H9 (cell line): ENCODE data around the gene ARHGEF6. TPM values are rescaled to one million over a fixed set of nuclear protein-coding genes. Genes with fewer than 3 reads are reported as not detected.

Experiments
- DNase-seq: peaks from one replicate; pipeline ENCODE4 v3.0.0-alpha.2; 2017
- H2AFZ ChIP-seq: one replicate; pipeline ENCODE4 v1.6.1; 2013; ENCODE audit warnings: mild to moderate bottlenecking, low read length, control low read depth, moderate library complexity
- H2AK5ac ChIP-seq: 2 replicates; pipeline ENCODE4 v1.6.1; 2013; ENCODE audit warnings: low read length, control low read depth, mixed read lengths; ENCODE audit not compliant: insufficient read length
- H2BK120ac ChIP-seq: one replicate; pipeline ENCODE4 v1.6.1; 2013; ENCODE audit warnings: low read depth, mild to moderate bottlenecking, low read length, control low read depth, inconsistent platforms; ENCODE audit not compliant: poor library complexity, severe bottlenecking
- H2BK12ac ChIP-seq: 2 replicates; pipeline ENCODE4 v1.6.1; 2013; ENCODE audit warnings: low read length, control low read depth, mixed read lengths, low read depth; ENCODE audit not compliant: insufficient read length
- H2BK15ac ChIP-seq: 2 replicates; pipeline ENCODE4 v1.6.1; 2013; ENCODE audit warnings: low read depth, low read length, control low read depth
- H2BK20ac ChIP-seq: one replicate; pipeline ENCODE4 v1.6.1; 2013; ENCODE audit warnings: low read depth, mild to moderate bottlenecking, low read length, control low read depth, inconsistent platforms; ENCODE audit not compliant: poor library complexity, severe bottlenecking
- H2BK5ac ChIP-seq: 2 replicates; pipeline ENCODE4 v1.6.1; 2013; ENCODE audit warnings: low read length, control low read depth, mixed read lengths; ENCODE audit not compliant: insufficient read length
- H3K14ac ChIP-seq: 2 replicates; pipeline ENCODE4 v1.6.1; 2013; ENCODE audit warnings: low read length, control low read depth; ENCODE audit not compliant: insufficient read depth
- H3K18ac ChIP-seq: 2 replicates; pipeline ENCODE4 v1.6.1; 2013; ENCODE audit warnings: low read depth, mild to moderate bottlenecking, mixed read lengths, low read length, control low read depth; ENCODE audit not compliant: insufficient read length
- H3K23ac ChIP-seq: 2 replicates; pipeline ENCODE4 v1.6.1; 2013; ENCODE audit warnings: low read length, control low read depth, mixed read lengths, low read depth; ENCODE audit not compliant: insufficient read length
- H3K23me2 ChIP-seq: 2 replicates; pipeline ENCODE4 v1.6.1; 2013; ENCODE audit warnings: low read depth, mild to moderate bottlenecking, mixed read lengths, low read length, control low read depth; ENCODE audit not compliant: insufficient read length, poor library complexity, severe bottlenecking
- H3K27ac ChIP-seq: 2 replicates; pipeline ENCODE4 v1.5.1; 2013; ENCODE audit warnings: low read length, control low read depth, mixed read lengths, low read depth; ENCODE audit not compliant: insufficient read length
- H3K27me3 ChIP-seq: 2 replicates; pipeline ENCODE4 v1.6.1; 2013; ENCODE audit warnings: low read length, control low read depth, inconsistent platforms; ENCODE audit not compliant: insufficient read depth
- H3K4ac ChIP-seq: 2 replicates; pipeline ENCODE4 v1.6.1; 2013; ENCODE audit warnings: low read depth, mild to moderate bottlenecking, control low read depth, inconsistent platforms, low read length, moderate library complexity
- H3K4me1 ChIP-seq: 2 replicates; pipeline ENCODE4 v1.6.1; 2013; ENCODE audit warnings: low read length, control low read depth, inconsistent platforms; ENCODE audit not compliant: insufficient read depth
- H3K4me2 ChIP-seq: 2 replicates; pipeline ENCODE4 v1.6.1; 2013; ENCODE audit warnings: low read length, control low read depth, mixed read lengths; ENCODE audit not compliant: insufficient read length, insufficient read depth
- H3K56ac ChIP-seq: 2 replicates; pipeline ENCODE4 v1.6.1; 2013; ENCODE audit warnings: low read depth, mild to moderate bottlenecking, mixed read lengths, low read length, control low read depth; ENCODE audit not compliant: insufficient read length
- H3K79me1 ChIP-seq: 2 replicates; pipeline ENCODE4 v1.6.1; 2013; ENCODE audit warnings: low read depth, mild to moderate bottlenecking, moderate library complexity, low read length, control low read depth, inconsistent platforms; ENCODE audit not compliant: insufficient read depth, poor library complexity, severe bottlenecking
- H3K79me2 ChIP-seq: 2 replicates; pipeline ENCODE4 v1.6.1; 2013; ENCODE audit warnings: low read length, control low read depth, inconsistent platforms; ENCODE audit not compliant: insufficient read depth
- H3K9ac ChIP-seq: 2 replicates; pipeline ENCODE4 v1.6.1; 2013; ENCODE audit warnings: low read length, control low read depth, mixed read lengths; ENCODE audit not compliant: insufficient read length; ENCODE audit errors: extremely low read depth
- H3K9me3 ChIP-seq: one replicate; pipeline ENCODE4 v1.6.1; 2013; ENCODE audit warnings: low read depth, low read length, inconsistent platforms; ENCODE audit not compliant: control insufficient read depth
- H3T11ph ChIP-seq: one replicate; pipeline ENCODE4 v1.6.1; 2013; ENCODE audit warnings: mild to moderate bottlenecking, low read length, control low read depth, inconsistent platforms
- H4K20me1 ChIP-seq: one replicate; pipeline ENCODE4 v1.6.1; 2013; ENCODE audit not compliant: control insufficient read depth, insufficient read length, insufficient read depth
- H4K5ac ChIP-seq: 2 replicates; pipeline ENCODE4 v1.6.1; 2013; ENCODE audit warnings: low read depth, mild to moderate bottlenecking, mixed read lengths, low read length, control low read depth; ENCODE audit not compliant: insufficient read length
- H4K8ac ChIP-seq: replicated peaks from 2 replicates; pipeline ENCODE4 v1.6.1; 2013; ENCODE audit warnings: low read length, control low read depth, mixed read lengths, low read depth; ENCODE audit not compliant: insufficient read length
- H4K91ac ChIP-seq: 2 replicates; pipeline ENCODE4 v1.6.1; 2013; ENCODE audit warnings: low read depth, mild to moderate bottlenecking, moderate library complexity, mixed read lengths, low read length, control low read depth; ENCODE audit not compliant: insufficient read length
- H3K27ac Mint-ChIP-seq, 3 experiments: 2 replicates in 2 of 3; 3 replicates in 1 of 3; pipeline ENCODE4 v1.8.0; 2020 to 2021; ENCODE audit warnings: mixed read lengths in 3 of 3, mild to moderate bottlenecking in 1 of 3, moderate library complexity in 1 of 3
- H3K27me3 Mint-ChIP-seq: 2 replicates; pipeline ENCODE4 v1.8.0; 2021; ENCODE audit warnings: low read depth, mild to moderate bottlenecking, moderate library complexity, mixed read lengths
- H3K36me3 Mint-ChIP-seq, 3 experiments: 2 replicates in 2 of 3; 3 replicates in 1 of 3; pipeline ENCODE4 v1.8.0; 2020 to 2021; ENCODE audit warnings: low read depth in 3 of 3, mixed read lengths in 3 of 3; ENCODE audit not compliant: insufficient read depth in 1 of 3
- H3K4me1 Mint-ChIP-seq, 2 experiments: 2 replicates each; pipeline ENCODE4 v1.8.0; 2020; ENCODE audit warnings: mixed read lengths in 2 of 2
- H3K4me3 Mint-ChIP-seq, 2 experiments: 2 replicates in 1 of 2; 3 replicates in 1 of 2; pipeline ENCODE4 v1.8.0; 2020 to 2021; ENCODE audit warnings: mild to moderate bottlenecking in 2 of 2, mixed read lengths in 2 of 2, moderate library complexity in 1 of 2
- H3K9me3 Mint-ChIP-seq, 2 experiments: 2 replicates in 1 of 2; 3 replicates in 1 of 2; pipeline ENCODE4 v1.8.0; 2020; ENCODE audit warnings: mild to moderate bottlenecking in 2 of 2, mixed read lengths in 2 of 2, moderate library complexity in 1 of 2
- CTCF ChIP-seq: fragments of 200-600 bp; sonication (generic); conservative IDR thresholded peaks from 3 replicates; pipeline ENCODE4 v1.8.0; 2021; ENCODE audit warnings: antibody characterized with exemption, mild to moderate bottlenecking
- WGBS: extraction: QIAGEN DNeasy Blood & Tissue Kit; methylation state at CpG from one replicate; pipeline ENCODE4 v1.1.7; 2013; ENCODE audit warnings: missing lambda C conversion rate, low lambda C conversion rate, mixed read lengths; ENCODE audit not compliant: insufficient read length; ENCODE audit errors: extremely low coverage; 5-methylcytosine and 5-hydroxymethylcytosine counted together
- total RNA-seq: library from RNA; stranded (reverse); gene quantifications from 2 replicates; pipeline ENCODE4 v1.2.1, GENCODE V29; 2021

Gene ARHGEF6
- total RNA-seq, 1 experiment from 2014 or later = 3.6 TPM

- no peaks in the 10 kb centered on the region; a peak in 3 of 7 replicates for H3K36me3 Mint-ChIP-seq
- Histone ChIP-seq H3K4me1 (no peaks in the 10 kb centered on the region), H4K5ac (no peak overlapping the region), H3K4ac (no peak overlapping the region), H3K23ac (no peak overlapping the region), H4K8ac (no peak overlapping the region), H3K79me2 (no peaks in the 10 kb centered on the region), H3K4me2 (no peak overlapping the region), H2BK120ac (no peak overlapping the region), H3K79me1 (no peaks in the 10 kb centered on the region), H4K20me1 (no peaks in the 10 kb centered on the region), H2BK15ac (no peak overlapping the region), H3K14ac (no peak overlapping the region), H2AFZ (no peak overlapping the region), H3K9ac (no peak overlapping the region), H2BK12ac (no peak overlapping the region), H3K18ac (no peak overlapping the region), H4K91ac (no peak overlapping the region), H3K27ac (no peak overlapping the region), H2BK20ac (no peak overlapping the region), H3T11ph (no peak overlapping the region), H2AK5ac (no peak overlapping the region), H3K9me3 (peaks cover 39% of the 10 kb centered on the region), H3K23me2 (no peaks in the 10 kb centered on the region), H3K27me3 (no peaks in the 10 kb centered on the region), H2BK5ac (no peak overlapping the region), H3K56ac (no peak overlapping the region)
- no peaks in the 10 kb centered on the region for H3K4me1 Mint-ChIP-seq
- H3K4me3 Mint-ChIP-seq = no peak overlapping the region
- DNase-seq = no peak
- H3K27ac Mint-ChIP-seq = no peak overlapping the region
- WGBS = no CpG with 5 or more reads among the region's 2 CpGs
- peaks cover 63 to 68% of the 10 kb centered on the region in 2 experiments for H3K9me3 Mint-ChIP-seq
- H3K27me3 Mint-ChIP-seq = peaks cover 3% of the 10 kb centered on the region
- no peak for TF ChIP-seq CTCF
Measured at GRCh38 chrX:136625246-136625645, 155.5 kb downstream of the ARHGEF6 start.
